ENCODE data around the gene PRKN. TPM values are rescaled to one million over a fixed set of nuclear protein-coding genes. Genes with fewer than 3 reads are reported as not detected.

Gene PRKN
- total RNA-seq, 1 experiment from 2014 or later: not detected

GRCh38 chr6:161743509-161744178 lies 983.9 kb downstream of the PRKN start:
- POLR2A ChIA-PET (ENCODE audit: unreplicated experiment): no interaction called here
- no peaks in the 10 kb centered on the region for H3K9me3 ChIP-seq (ENCODE audit: insufficient read depth, low read depth)
- no peak overlapping the region for H3K4me2 ChIP-seq
- no peaks in the 10 kb centered on the region for H3K36me3 ChIP-seq (ENCODE audit: low read depth)
- CTCF ChIA-PET: no interaction called here
- no peak for TF ChIP-seq CTCF (conservative IDR thresholded peaks at IDR 0.05)
- no peak for TF ChIP-seq EZH2 (IDR thresholded peaks at IDR 0.05; ENCODE audit: low read depth)
- no TSS peak for BruUV-seq (replicated peaks)
- H3K9me2 ChIP-seq (ENCODE audit: insufficient read depth): no peaks in the 10 kb centered on the region
- H3K79me2 ChIP-seq (ENCODE audit: low read depth): no peaks in the 10 kb centered on the region
- no peaks in the 10 kb centered on the region for H3F3A ChIP-seq (ENCODE audit: insufficient read depth, low read depth)
- H3K4me1 ChIP-seq (replicated peaks; ENCODE audit: insufficient read depth): no peaks in the 10 kb centered on the region
- H2AFZ ChIP-seq: no peak overlapping the region; the same call in 1 of the 2 replicates
- no peak for DNase-seq
- no peaks in the 10 kb centered on the region for H4K20me1 ChIP-seq (ENCODE audit: insufficient read depth)
- no peak overlapping the region for H3K4me3 ChIP-seq
- intact Hi-C loops (cut with micrococcal nuclease; ENCODE audit: unreplicated experiment): no loop called here
- no peak overlapping the region for H3K27ac ChIP-seq
- 0 out of 2 replicates have a peak, but pooled peaks cover 4% of the 10 kb centered on the region for H3K27me3 ChIP-seq (ENCODE audit: insufficient read depth, low read depth)

- ChIA-PET CTCF (no interaction called here), POLR2A (ENCODE audit: unreplicated experiment) (no interaction called here)
- DNase-seq: no peak
- TF ChIP-seq CTCF (conservative IDR thresholded peaks at IDR 0.05) (no peak), EZH2 (IDR thresholded peaks at IDR 0.05; ENCODE audit: low read depth) (no peak)
- no peaks in the 10 kb centered on the region for H3K9me2 ChIP-seq (ENCODE audit: insufficient read depth)
- BruUV-seq (replicated peaks): no TSS peak
- intact Hi-C loops (cut with micrococcal nuclease; ENCODE audit: unreplicated experiment): no loop called here
- no peaks in the 10 kb centered on the region for H4K20me1 ChIP-seq (ENCODE audit: insufficient read depth)
- H3K79me2 ChIP-seq (ENCODE audit: low read depth): no peaks in the 10 kb centered on the region
- H3F3A ChIP-seq (ENCODE audit: insufficient read depth, low read depth): no peaks in the 10 kb centered on the region
- H3K27me3 ChIP-seq (ENCODE audit: insufficient read depth, low read depth): 0 out of 2 replicates have a peak, but pooled peaks cover 4% of the 10 kb centered on the region
- H3K36me3 ChIP-seq (ENCODE audit: low read depth): no peaks in the 10 kb centered on the region
- H2AFZ ChIP-seq: no peak overlapping the region
- no peaks in the 10 kb centered on the region for H3K9me3 ChIP-seq (ENCODE audit: insufficient read depth, low read depth)
- H3K4me1 ChIP-seq (replicated peaks; ENCODE audit: insufficient read depth): no peaks in the 10 kb centered on the region
- no peak overlapping the region for H3K4me3 ChIP-seq
- H3K27ac ChIP-seq: no peak overlapping the region
- H3K4me2 ChIP-seq: no peak overlapping the region
Observed at GRCh38 chr6:161740486-161740885, 987.1 kb downstream of the PRKN start.

GRCh38 chr6:161736781-161737292 lies 990.7 kb downstream of the PRKN start:
- Histone ChIP-seq H4K20me1 (ENCODE audit: insufficient read depth) (no peaks in the 10 kb centered on the region), H3F3A (ENCODE audit: insufficient read depth, low read depth) (no peaks in the 10 kb centered on the region), H3K36me3 (ENCODE audit: low read depth) (no peaks in the 10 kb centered on the region), H3K9me3 (ENCODE audit: insufficient read depth, low read depth) (no peaks in the 10 kb centered on the region), H3K4me1 (replicated peaks; ENCODE audit: insufficient read depth) (no peaks in the 10 kb centered on the region), H3K27me3 (ENCODE audit: insufficient read depth, low read depth) (no peaks in the 10 kb centered on the region; the same call in 1 of the 2 replicates), H3K27ac (no peak overlapping the region), H3K4me2 (no peak overlapping the region), H3K79me2 (ENCODE audit: low read depth) (no peaks in the 10 kb centered on the region), H3K9me2 (ENCODE audit: insufficient read depth) (no peaks in the 10 kb centered on the region), H3K4me3 (no peak overlapping the region), H2AFZ (no peak overlapping the region)
- ChIA-PET CTCF (no interaction called here), POLR2A (ENCODE audit: unreplicated experiment) (no interaction called here)
- DNase-seq: no peak
- TF ChIP-seq CTCF (conservative IDR thresholded peaks at IDR 0.05) (no peak), EZH2 (IDR thresholded peaks at IDR 0.05; ENCODE audit: low read depth) (no peak)
- intact Hi-C loops (cut with micrococcal nuclease; ENCODE audit: unreplicated experiment): no loop called here
- no TSS peak for BruUV-seq (replicated peaks)
